OCI-LY7 (cell line): ENCODE results near the gene NAPB.

Experiments used
- CTCF ChIP-seq: fragments of 200-600 bp; sonication (generic); conservative IDR thresholded peaks from 2 replicates; pipeline ENCODE4 v1.5.1; 2014; ENCODE audit warnings: mild to moderate bottlenecking, antibody characterized with exemption, low read length, moderate library complexity, mixed read lengths
- EZH2phosphoT487 ChIP-seq: fragments of 200-600 bp; sonication (generic); IDR thresholded peaks from 2 replicates; pipeline ENCODE4 v1.6.1; 2018; ENCODE audit warnings: low read depth, borderline replicate concordance, mild to moderate bottlenecking, mixed run types, antibody characterized with exemption, low read length, moderate library complexity, mixed read lengths

- TF ChIP-seq CTCF (no peak), EZH2phosphoT487 (no peak)
Measured at GRCh38 chr20:23396950-23397627, 24.2 kb downstream of the NAPB start.
